HG03565 (cell line): ENCODE results near the gene CIPC.

Source experiments
- ATAC-seq: cut with Tn5 transposase; IDR thresholded peaks from one replicate; pipeline ENCODE4 v1.9.1; 2021; ENCODE audit warnings: mild to moderate bottlenecking, moderate library complexity; ENCODE audit not compliant: unreplicated experiment

Gene CIPC

GRCh38 chr14:77144412-77145115, 46.5 kb downstream of the CIPC start:
- ATAC-seq = no peak

- no peak for ATAC-seq
Measured at GRCh38 chr14:77145975-77146740, 48.1 kb downstream of the CIPC start.

- no peak for ATAC-seq
Measured at GRCh38 chr14:77148510-77149231, 50.6 kb downstream of the CIPC start.

- ATAC-seq = no peak
Measured at GRCh38 chr14:77151245-77151644, 53.2 kb downstream of the CIPC start.

GRCh38 chr14:77151918-77152588, 54.0 kb downstream of the CIPC start:
- no peak for ATAC-seq

GRCh38 chr14:77153802-77154201, 55.7 kb downstream of the CIPC start:
- no peak for ATAC-seq

GRCh38 chr14:77154421-77154820, 56.4 kb downstream of the CIPC start:
- no peak for ATAC-seq

GRCh38 chr14:77155083-77155482, 57.0 kb downstream of the CIPC start:
- ATAC-seq = no peak

GRCh38 chr14:77157740-77158139, 59.7 kb downstream of the CIPC start:
- no peak for ATAC-seq

GRCh38 chr14:77158175-77158881, 60.3 kb downstream of the CIPC start:
- no peak for ATAC-seq

- ATAC-seq = no peak
Measured at GRCh38 chr14:77158882-77159255, 60.8 kb downstream of the CIPC start.

GRCh38 chr14:77161011-77161410, 63.0 kb downstream of the CIPC start:
- ATAC-seq = no peak
